ENCODE results near the gene ADGRA1. TPM values are rescaled to one million over a fixed set of nuclear protein-coding genes. Genes with fewer than 3 reads are reported as not detected.
"Not testable (repeated sequence)": the region's sequence is repeated elsewhere in the genome, so short reads cannot be mapped to it uniquely, and the experiment has no call there.

Gene ADGRA1
- polyA plus RNA-seq, 3 donors = 1.3 to 2.4 (median 1.9) TPM

GRCh38 chr10:133110609-133111275 is 23.0 kb downstream of the ADGRA1 start:
- no peak for DNase-seq

- not testable (repeated sequence) for DNase-seq
Observed at GRCh38 chr10:133111640-133112039, 23.9 kb downstream of the ADGRA1 start.

GRCh38 chr10:133113146-133113830 is 25.6 kb downstream of the ADGRA1 start:
- no peak for DNase-seq

GRCh38 chr10:133113847-133114246 is 26.1 kb downstream of the ADGRA1 start:
- DNase-seq = no peak

- DNase-seq = no peak
Observed at GRCh38 chr10:133114251-133114650, 26.5 kb downstream of the ADGRA1 start.

- no peak for DNase-seq
Observed at GRCh38 chr10:133114726-133115452, 27.2 kb downstream of the ADGRA1 start.

GRCh38 chr10:133115453-133115842 is 27.7 kb downstream of the ADGRA1 start:
- DNase-seq = no peak

GRCh38 chr10:133115976-133116375 is 28.3 kb downstream of the ADGRA1 start:
- DNase-seq = no peak

GRCh38 chr10:133116455-133116854 is 28.7 kb downstream of the ADGRA1 start:
- DNase-seq = no peak

- no peak for DNase-seq
Observed at GRCh38 chr10:133117036-133117687, 29.4 kb downstream of the ADGRA1 start.

GRCh38 chr10:133117688-133118071 is 30.0 kb downstream of the ADGRA1 start:
- DNase-seq = no peak

GRCh38 chr10:133121479-133121878 is 33.8 kb downstream of the ADGRA1 start:
- no peak for DNase-seq

- DNase-seq = no peak
Observed at GRCh38 chr10:133122171-133122935, 34.6 kb downstream of the ADGRA1 start.

- DNase-seq = no peak
Observed at GRCh38 chr10:133123050-133123745, 35.5 kb downstream of the ADGRA1 start.

- DNase-seq = no peak
Observed at GRCh38 chr10:133123746-133124356, 36.1 kb downstream of the ADGRA1 start.

- no peak for DNase-seq
Observed at GRCh38 chr10:133124357-133125211, 36.9 kb downstream of the ADGRA1 start.

- no peak for DNase-seq
Observed at GRCh38 chr10:133125901-133126300, 38.2 kb downstream of the ADGRA1 start.

GRCh38 chr10:133126431-133127290 is 38.9 kb downstream of the ADGRA1 start:
- no peak for DNase-seq

All from renal pelvis (tissue), 4 donors.